Panc1 (cell line): ENCODE data around the gene FTO. TPM values are rescaled to one million over a fixed set of nuclear protein-coding genes. Genes with fewer than 3 reads are reported as not detected.

Experiments
- ATAC-seq: fragments of 200-7000 bp; cut with Tn5 transposase; 2 replicates; pipeline ENCODE4 v1.9.1; 2020; ENCODE audit warnings: mild to moderate bottlenecking, moderate library complexity
- BruUV-seq: library from RNA; stranded (reverse); fragments of 400-500 nt; replicated peaks from 2 replicates; lab custom pipeline; 2021; lab: Mats Ljungman, UMichigan
- CTCF ChIA-PET: fragments of 300-600 bp; sonication (Branson Sonifier 250); formaldehyde crosslinking; loops from one replicate; lab custom pipeline; 2022; ENCODE audit warnings: antibody characterized with exemption; lab: Charles Lee
- POLR2A ChIA-PET: fragments of 300-600 bp; sonication (Branson Sonifier 250); formaldehyde crosslinking; loops from one replicate; lab custom pipeline; 2022; ENCODE audit warnings: antibody characterized with exemption; lab: Charles Lee
- DNase-seq: peaks from one replicate; pipeline ENCODE4 v3.0.0-alpha.2; 2010; ENCODE audit warnings: low read depth, low spot score
- H3K27ac ChIP-seq: 2 replicates; pipeline ENCODE4 v1.5.1; 2011; ENCODE audit warnings: mild to moderate bottlenecking, low read length, inconsistent platforms
- H3K27me3 ChIP-seq: fragments of 200-500 bp; sonication (Bioruptor generic); 2 replicates; pipeline ENCODE4 v1.6.0; 2014; ENCODE audit warnings: low read length, inconsistent platforms; ENCODE audit not compliant: control insufficient read depth, insufficient read depth
- H3K36me3 ChIP-seq: fragments of 200-500 bp; sonication (Bioruptor generic); 2 replicates; pipeline ENCODE4 v1.5.1; 2014; ENCODE audit warnings: inconsistent platforms, mild to moderate bottlenecking, low read length, moderate library complexity; ENCODE audit not compliant: control insufficient read depth, insufficient read depth
- H3K4me1 ChIP-seq: 2 replicates; pipeline ENCODE4 v1.5.1; 2011; ENCODE audit warnings: inconsistent platforms, mild to moderate bottlenecking, low read length, moderate library complexity; ENCODE audit not compliant: control insufficient read depth, insufficient read depth
- H3K4me3 ChIP-seq, 2 experiments: 2 replicates each; pipeline ENCODE4 v1.5.1; 2011 to 2012; ENCODE audit warnings: low read depth in 2 of 2, low read length in 2 of 2, mild to moderate bottlenecking in 2 of 2, inconsistent platforms in 1 of 2, moderate library complexity in 1 of 2
- H3K9me3 ChIP-seq: fragments of 200-500 bp; sonication (Bioruptor generic); 2 replicates; pipeline ENCODE4 v1.5.1; 2014; ENCODE audit warnings: low read depth, mild to moderate bottlenecking, inconsistent platforms, low read length, moderate library complexity; ENCODE audit not compliant: control insufficient read depth, insufficient read depth
- POLR2AphosphoS5 ChIP-seq: IDR thresholded peaks from 2 replicates; pipeline ENCODE4 v1.6.1; 2012; ENCODE audit warnings: mild to moderate bottlenecking, low read depth, low read length, moderate library complexity
- SIN3A ChIP-seq: IDR thresholded peaks from 2 replicates; pipeline ENCODE4 v1.6.1; 2012; ENCODE audit warnings: low read depth, mild to moderate bottlenecking, low read length, moderate library complexity, borderline replicate concordance; ENCODE audit not compliant: insufficient read depth
- TCF7L2 ChIP-seq: IDR thresholded peaks from 2 replicates; pipeline ENCODE4 v1.6.1; 2011; ENCODE audit warnings: mild to moderate bottlenecking, low read depth, low read length, inconsistent platforms
- in situ Hi-C: cut with HindIII; loops from 2 replicates; pipeline ENCODE4 v1.10.0; 2016; ENCODE audit warnings: low sequenced_read_pairs, low pct_unique_long_range_greater_than_20kb
- intact Hi-C: fragments of 100-400 bp; cut with micrococcal nuclease; formaldehyde crosslinking; loops from one replicate; pipeline ENCODE4 v1.10.0; 2022; ENCODE audit not compliant: unreplicated experiment
- total RNA-seq: library from RNA; stranded (reverse); gene quantifications from one replicate; pipeline ENCODE4 v1.2.1, GENCODE V29; 2021; ENCODE audit not compliant: unreplicated experiment
- TF ChIP-seq, protein P1 (sequence below): fragments of 450-650 bp; IDR thresholded peaks from 2 replicates; pipeline ENCODE4 v1.5.1; 2017; ENCODE audit warnings: mild to moderate bottlenecking
- TF ChIP-seq, protein P2 (sequence below), 2 experiments: IDR thresholded peaks; 2 replicates each; pipeline ENCODE4 v1.6.1; 2011 to 2012; ENCODE audit warnings: low read depth in 2 of 2, control low read depth in 1 of 2, low read length in 1 of 2, mild to moderate bottlenecking in 1 of 2, moderate library complexity in 1 of 2; ENCODE audit not compliant: insufficient read depth in 1 of 2

The FTO gene
- total RNA-seq, 1 experiment from 2014 or later: 38.2 TPM

DNA sequence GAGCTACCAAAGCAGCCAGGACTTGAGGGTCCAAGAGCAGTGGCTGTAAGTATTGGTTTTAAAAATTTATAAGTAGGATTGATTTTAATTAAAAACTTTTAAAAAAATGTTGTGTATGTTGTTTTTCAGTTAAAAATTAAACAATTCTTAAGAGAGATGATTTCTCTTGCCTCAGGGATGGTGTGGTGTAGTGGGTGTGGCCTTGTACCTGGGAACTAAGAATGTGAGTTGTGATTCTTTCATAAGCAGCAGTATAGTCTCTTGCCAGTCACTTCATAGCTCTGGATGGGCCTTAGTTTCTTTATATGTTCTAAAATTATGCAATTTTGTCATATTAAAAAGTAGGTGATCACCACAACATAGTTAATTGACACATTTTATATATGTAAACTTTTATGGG is 99.5 kb downstream of the FTO start:
- no peak for TF ChIP-seq POLR2AphosphoS5
- TF ChIP-seq TCF7L2: no peak
- TF ChIP-seq, protein P1, sequence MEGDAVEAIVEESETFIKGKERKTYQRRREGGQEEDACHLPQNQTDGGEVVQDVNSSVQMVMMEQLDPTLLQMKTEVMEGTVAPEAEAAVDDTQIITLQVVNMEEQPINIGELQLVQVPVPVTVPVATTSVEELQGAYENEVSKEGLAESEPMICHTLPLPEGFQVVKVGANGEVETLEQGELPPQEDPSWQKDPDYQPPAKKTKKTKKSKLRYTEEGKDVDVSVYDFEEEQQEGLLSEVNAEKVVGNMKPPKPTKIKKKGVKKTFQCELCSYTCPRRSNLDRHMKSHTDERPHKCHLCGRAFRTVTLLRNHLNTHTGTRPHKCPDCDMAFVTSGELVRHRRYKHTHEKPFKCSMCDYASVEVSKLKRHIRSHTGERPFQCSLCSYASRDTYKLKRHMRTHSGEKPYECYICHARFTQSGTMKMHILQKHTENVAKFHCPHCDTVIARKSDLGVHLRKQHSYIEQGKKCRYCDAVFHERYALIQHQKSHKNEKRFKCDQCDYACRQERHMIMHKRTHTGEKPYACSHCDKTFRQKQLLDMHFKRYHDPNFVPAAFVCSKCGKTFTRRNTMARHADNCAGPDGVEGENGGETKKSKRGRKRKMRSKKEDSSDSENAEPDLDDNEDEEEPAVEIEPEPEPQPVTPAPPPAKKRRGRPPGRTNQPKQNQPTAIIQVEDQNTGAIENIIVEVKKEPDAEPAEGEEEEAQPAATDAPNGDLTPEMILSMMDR: no peak
- no peak for TF ChIP-seq SIN3A
- TF ChIP-seq, protein P2, sequence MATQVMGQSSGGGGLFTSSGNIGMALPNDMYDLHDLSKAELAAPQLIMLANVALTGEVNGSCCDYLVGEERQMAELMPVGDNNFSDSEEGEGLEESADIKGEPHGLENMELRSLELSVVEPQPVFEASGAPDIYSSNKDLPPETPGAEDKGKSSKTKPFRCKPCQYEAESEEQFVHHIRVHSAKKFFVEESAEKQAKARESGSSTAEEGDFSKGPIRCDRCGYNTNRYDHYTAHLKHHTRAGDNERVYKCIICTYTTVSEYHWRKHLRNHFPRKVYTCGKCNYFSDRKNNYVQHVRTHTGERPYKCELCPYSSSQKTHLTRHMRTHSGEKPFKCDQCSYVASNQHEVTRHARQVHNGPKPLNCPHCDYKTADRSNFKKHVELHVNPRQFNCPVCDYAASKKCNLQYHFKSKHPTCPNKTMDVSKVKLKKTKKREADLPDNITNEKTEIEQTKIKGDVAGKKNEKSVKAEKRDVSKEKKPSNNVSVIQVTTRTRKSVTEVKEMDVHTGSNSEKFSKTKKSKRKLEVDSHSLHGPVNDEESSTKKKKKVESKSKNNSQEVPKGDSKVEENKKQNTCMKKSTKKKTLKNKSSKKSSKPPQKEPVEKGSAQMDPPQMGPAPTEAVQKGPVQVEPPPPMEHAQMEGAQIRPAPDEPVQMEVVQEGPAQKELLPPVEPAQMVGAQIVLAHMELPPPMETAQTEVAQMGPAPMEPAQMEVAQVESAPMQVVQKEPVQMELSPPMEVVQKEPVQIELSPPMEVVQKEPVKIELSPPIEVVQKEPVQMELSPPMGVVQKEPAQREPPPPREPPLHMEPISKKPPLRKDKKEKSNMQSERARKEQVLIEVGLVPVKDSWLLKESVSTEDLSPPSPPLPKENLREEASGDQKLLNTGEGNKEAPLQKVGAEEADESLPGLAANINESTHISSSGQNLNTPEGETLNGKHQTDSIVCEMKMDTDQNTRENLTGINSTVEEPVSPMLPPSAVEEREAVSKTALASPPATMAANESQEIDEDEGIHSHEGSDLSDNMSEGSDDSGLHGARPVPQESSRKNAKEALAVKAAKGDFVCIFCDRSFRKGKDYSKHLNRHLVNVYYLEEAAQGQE (IDR thresholded peaks at IDR 0.05; ENCODE audit: insufficient read depth in 1 of 2, low read depth in 2 of 2, low read length in 1 of 2): no peak
- POLR2A ChIA-PET: no interaction called here
- BruUV-seq: no TSS peak
- no peaks in the 10 kb centered on the region for H3K27me3 ChIP-seq
- no peak overlapping the region for H3K4me3 ChIP-seq
- in situ Hi-C loops (no loop called here), intact Hi-C loops (no loop called here)
- DNase-seq (no peak), ATAC-seq (no peak)
- H3K9me3 ChIP-seq: 0 out of 2 replicates have a peak, but pooled peaks cover 3% of the 10 kb centered on the region
- no peaks in the 10 kb centered on the region for H3K36me3 ChIP-seq
- peaks cover 7% of the 10 kb centered on the region; the same call in 1 of the 2 replicates for H3K4me1 ChIP-seq
- CTCF ChIA-PET: no interaction called here
- H3K27ac ChIP-seq: no peak overlapping the region; the same call in 1 of the 2 replicates

DNA sequence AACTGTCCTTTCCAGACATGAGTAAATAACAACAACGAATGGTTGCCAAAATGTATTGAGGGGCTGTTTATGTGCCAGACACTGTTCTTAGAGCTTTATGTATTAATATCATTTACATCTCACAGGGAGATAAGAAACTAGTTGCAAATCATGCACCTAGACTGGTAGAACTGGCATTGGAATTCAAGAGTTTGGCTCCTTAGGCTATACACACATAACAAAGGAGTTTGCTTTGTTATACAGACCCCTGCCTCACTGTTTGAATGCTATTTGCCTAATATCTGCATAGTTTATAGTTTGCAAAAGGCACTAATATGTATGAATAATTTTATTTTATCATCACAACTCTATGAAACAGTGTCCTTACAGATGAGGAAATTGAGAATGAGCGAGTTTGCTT is 100.0 kb downstream of the FTO start:
- ChIA-PET CTCF (no interaction called here), POLR2A (no interaction called here)
- BruUV-seq: no TSS peak
- no peak overlapping the region for H3K4me3 ChIP-seq
- DNase-seq: no peak
- H3K27me3 ChIP-seq: no peaks in the 10 kb centered on the region
- ATAC-seq: no peak
- H3K4me1 ChIP-seq: peaks cover 7% of the 10 kb centered on the region; the same call in 1 of the 2 replicates
- H3K9me3 ChIP-seq: 0 out of 2 replicates have a peak, but pooled peaks cover 3% of the 10 kb centered on the region
- intact Hi-C loops: no loop called here
- TF ChIP-seq SIN3A (no peak), TCF7L2 (no peak), POLR2AphosphoS5 (no peak)
- TF ChIP-seq, protein P1: no peak
- no peaks in the 10 kb centered on the region for H3K36me3 ChIP-seq
- in situ Hi-C loops: no loop called here
- H3K27ac ChIP-seq: no peak overlapping the region
